GM20431 (cell line): ENCODE results near the gene CD86.
"Not testable (repeated sequence)": the region's sequence is repeated elsewhere in the genome, so short reads cannot be mapped to it uniquely, and the experiment has no call there.

Experiments used
- in situ Hi-C: fragments of 300-500 bp; cut with MseI, MboI; formaldehyde crosslinking; loops from one replicate; pipeline ENCODE4 v1.15.0; 2020; ENCODE audit warnings: low sequenced_read_pairs; ENCODE audit not compliant: unreplicated experiment

CD86 gene

GRCh38 chr3:122111974-122112373 lies 56.8 kb downstream of the CD86 start:
- in situ Hi-C loops, result no loop called here

DNA sequence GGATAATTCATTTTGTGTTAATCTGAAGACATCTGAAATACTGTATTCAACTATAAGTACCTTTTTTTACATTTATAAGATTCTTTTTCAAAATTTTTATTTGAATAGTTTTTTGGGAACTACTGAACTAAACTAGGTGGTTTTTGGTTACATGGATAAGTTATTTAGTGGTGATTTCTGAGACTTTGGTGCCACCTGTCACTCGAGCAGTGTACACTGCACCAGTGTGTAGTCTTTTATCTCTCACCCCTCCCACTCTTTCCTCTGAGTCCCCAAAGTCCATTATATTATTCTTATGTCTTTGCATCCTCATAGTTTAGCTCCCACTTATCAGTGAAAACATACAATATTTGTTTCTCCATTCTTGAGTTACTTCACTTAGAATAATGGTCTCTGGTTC lies 57.6 kb downstream of the CD86 start:
- in situ Hi-C loops, result no loop called here

DNA sequence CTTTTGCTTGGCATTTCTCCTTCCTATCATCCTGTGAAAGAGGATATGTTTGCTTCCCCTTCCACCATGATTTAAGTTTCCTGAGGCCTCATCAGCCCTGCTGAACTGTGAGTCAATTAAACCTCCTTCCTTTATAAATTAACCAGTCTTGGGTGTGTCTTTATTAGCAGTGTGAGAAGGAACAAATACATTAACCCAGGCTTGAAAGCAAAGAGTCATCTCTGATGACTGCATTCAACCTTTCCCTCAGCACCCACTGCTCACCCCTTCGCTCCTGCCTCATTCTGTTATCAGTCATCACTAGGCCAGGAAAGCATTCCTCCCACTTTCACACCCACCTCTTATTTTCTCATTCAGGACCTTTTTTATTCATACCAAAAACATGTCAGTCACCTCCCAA lies 68.7 kb downstream of the CD86 start:
- in situ Hi-C loops, result no loop called here

- in situ Hi-C loops, result no loop called here
Observed at GRCh38 chr3:122132949-122133540, 77.9 kb downstream of the CD86 start.

GRCh38 chr3:122146466-122146865 lies 91.3 kb downstream of the CD86 start:
- in situ Hi-C loops, result no loop called here

DNA sequence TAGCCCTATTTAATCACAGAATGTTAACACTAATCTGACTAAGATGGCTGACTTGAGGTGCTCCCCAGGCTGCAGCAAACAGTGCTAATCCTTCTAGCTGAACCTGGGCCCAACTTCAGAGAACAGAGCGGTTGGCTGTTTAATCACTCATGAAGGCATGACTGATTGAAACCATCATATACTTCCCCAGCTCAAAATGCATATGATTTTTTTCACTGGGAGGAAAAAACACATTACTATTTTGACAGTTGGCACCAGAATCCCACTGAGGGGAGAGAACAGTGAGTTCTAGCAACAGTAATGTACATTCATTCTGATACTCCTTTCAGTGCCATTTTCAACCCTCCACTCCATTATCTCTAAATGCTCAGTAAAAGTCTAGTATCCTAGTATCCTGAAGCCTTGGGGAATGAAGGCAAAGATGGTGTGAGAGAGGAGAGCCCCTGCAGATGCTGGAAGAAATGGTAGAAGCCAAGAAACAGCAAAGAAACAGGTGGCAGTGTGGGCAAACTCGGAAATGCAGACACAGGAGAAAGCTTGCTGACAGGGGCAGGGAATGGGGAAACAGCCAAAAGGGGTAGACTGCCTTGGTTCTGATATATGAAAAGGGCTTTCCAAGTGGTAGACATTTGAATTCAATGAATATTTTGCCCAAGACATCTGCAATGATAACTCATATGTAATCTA lies 93.9 kb downstream of the CD86 start:
- in situ Hi-C loops, result no loop called here

- in situ Hi-C loops, result no loop called here
Observed at GRCh38 chr3:122151480-122151879, 96.3 kb downstream of the CD86 start.

- in situ Hi-C loops, result not testable (repeated sequence)
Observed at GRCh38 chr3:122164983-122165382, 109.8 kb downstream of the CD86 start.

GRCh38 chr3:122167630-122168029 lies 112.5 kb downstream of the CD86 start:
- in situ Hi-C loops, result no loop called here

GRCh38 chr3:122168044-122168443 lies 112.9 kb downstream of the CD86 start:
- in situ Hi-C loops, result no loop called here

DNA sequence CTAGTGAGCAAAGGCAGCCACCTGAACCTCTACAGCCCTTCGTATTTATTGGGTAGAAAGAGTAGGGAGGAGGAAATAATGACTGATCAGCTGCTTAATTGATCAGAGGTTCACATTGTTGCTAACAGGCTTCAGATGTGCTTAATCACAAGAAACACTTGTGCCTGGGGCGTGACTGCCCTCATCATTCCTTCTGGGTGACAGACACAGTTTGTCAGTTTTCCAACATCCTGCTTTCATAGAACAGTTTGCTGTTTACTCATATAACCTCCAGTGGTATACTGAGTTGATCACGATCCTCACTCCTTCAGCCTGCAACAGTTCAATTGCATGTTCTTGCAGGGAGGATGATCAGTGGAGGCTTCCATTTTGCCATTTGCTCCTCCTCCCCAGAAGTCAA lies 114.7 kb downstream of the CD86 start:
- in situ Hi-C loops, result no loop called here
